ENCODE measurements around the gene KLRC3. TPM values are rescaled to one million over a fixed set of nuclear protein-coding genes. Genes with fewer than 3 reads are reported as not detected.
"Not testable (repeated sequence)": the region's sequence is repeated elsewhere in the genome, so short reads cannot be mapped to it uniquely, and the experiment has no call there.

The KLRC3 gene
- total RNA-seq, 1 donor, result 7.1 TPM

GRCh38 chr12:10367714-10368113, 52.7 kb downstream of the KLRC3 start:
- peaks cover 72% of the 10 kb centered on the region for H3K4me1 ChIP-seq (ENCODE audit: insufficient read depth, low read length)
- H3K27me3 ChIP-seq (ENCODE audit: insufficient read depth, low read length); H3K4me3 ChIP-seq (ENCODE audit: low read length); H3K9me3 ChIP-seq (ENCODE audit: low read depth, low read length): not testable (repeated sequence)

DNA sequence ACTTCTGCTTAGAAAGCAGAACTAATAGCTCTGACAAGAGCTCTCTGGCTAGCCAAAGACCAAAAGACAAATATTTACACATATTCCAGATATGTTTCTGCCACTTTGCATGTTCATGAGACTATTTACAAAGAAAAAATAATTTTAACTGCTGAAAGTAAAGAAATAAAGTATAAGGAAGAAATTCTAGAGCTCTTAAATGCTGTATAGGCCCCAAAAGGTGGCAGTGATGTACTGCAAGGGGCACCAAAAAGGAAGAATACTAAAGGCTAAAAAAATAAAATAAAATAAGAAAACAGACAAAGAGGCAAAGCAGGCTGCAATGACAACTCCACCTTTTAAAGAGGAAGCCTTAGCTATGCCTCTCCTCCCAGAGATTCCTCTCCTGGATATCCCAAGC, 53.5 kb downstream of the KLRC3 start:
- Histone ChIP-seq H3K9me3 (ENCODE audit: low read depth, low read length) (no peaks in the 10 kb centered on the region), H3K4me3 (ENCODE audit: low read length) (no peak overlapping the region), H3K4me1 (ENCODE audit: insufficient read depth, low read length) (peaks cover 70% of the 10 kb centered on the region), H3K27me3 (ENCODE audit: insufficient read depth, low read length) (no peaks in the 10 kb centered on the region)

DNA sequence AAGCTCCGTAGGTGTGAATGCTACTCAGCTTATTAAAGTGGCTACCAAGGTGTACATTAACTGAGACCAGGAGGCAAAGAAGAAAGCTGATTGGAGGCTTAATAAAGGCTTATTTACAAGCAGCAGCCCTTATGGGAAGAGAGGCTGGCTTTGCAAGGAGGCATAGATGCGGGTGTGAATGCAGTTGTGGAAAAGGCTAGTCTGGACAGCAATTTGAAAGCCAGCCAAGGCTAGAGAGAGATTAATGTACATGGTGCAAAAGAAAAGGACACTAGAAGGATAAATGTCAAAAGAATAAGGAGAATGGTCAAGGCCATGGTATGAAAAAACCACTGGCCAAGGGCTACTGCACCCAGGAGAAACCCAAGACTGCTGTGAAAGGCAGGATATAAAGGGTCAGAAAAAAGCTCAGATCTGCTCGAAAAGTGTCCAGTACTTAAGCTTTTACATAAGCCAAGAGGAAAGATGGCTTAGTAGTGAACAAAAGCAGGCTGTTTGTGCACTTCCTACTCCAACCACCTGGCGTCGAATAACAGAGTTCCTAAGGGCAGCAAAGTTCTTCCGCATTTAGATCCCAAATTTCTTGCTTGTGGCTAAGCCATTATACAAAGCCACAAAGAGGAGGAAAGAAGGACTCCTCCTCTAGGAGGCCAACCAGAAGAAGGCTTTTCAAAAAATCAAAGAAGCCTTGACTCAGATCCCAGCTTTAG, 54.5 kb downstream of the KLRC3 start:
- H3K4me3 ChIP-seq (ENCODE audit: low read length), result peak overlapping the region; percentile 99
- no peaks in the 10 kb centered on the region for H3K9me3 ChIP-seq (ENCODE audit: low read depth, low read length)
- no peaks in the 10 kb centered on the region for H3K27me3 ChIP-seq (ENCODE audit: insufficient read depth, low read length)
- peaks cover 63% of the 10 kb centered on the region for H3K4me1 ChIP-seq (ENCODE audit: insufficient read depth, low read length)

DNA sequence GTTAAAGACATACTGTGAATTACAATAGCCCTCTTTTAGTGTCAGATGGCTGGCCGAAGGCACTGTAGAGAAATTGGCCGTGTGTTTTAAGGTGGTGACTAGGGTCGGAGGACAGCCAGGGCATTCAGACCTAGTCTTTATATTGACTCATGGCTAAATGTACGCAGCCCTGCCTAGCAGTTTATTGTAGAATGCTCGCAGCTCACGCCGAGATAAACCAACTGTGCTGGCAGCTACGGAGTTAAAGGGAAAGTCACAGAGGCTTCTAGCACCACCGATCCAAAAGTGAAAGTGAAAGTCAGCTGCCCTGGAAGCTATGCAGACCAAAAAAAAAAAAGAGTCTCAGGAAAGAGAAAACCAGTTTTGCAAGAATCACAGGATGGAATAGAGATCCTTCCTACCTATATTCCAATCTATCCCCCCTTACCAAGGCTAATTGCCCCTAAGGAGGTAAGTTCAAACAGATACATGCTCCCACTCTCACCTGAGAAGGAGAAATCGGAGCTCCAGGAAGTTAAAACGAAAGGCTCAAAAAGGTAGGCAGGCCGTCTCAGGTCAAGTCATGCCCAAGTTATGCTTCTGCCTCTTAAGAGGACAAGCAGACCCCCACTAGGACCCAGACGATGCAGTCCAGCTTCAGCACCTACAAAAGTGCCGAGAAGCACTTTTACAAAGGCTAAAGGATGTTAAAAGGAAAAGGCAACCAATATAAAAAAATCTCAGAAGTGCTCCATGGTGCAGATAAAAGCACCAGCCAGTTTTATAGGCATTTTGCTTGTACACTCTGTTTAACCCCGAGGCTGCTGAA, 55.4 kb downstream of the KLRC3 start:
- Histone ChIP-seq H3K27me3 (ENCODE audit: insufficient read depth, low read length) (no peaks in the 10 kb centered on the region), H3K4me3 (ENCODE audit: low read length) (peak overlapping the region; percentile 99), H3K9me3 (ENCODE audit: low read depth, low read length) (no peaks in the 10 kb centered on the region), H3K4me1 (ENCODE audit: insufficient read depth, low read length) (peaks cover 55% of the 10 kb centered on the region)

DNA sequence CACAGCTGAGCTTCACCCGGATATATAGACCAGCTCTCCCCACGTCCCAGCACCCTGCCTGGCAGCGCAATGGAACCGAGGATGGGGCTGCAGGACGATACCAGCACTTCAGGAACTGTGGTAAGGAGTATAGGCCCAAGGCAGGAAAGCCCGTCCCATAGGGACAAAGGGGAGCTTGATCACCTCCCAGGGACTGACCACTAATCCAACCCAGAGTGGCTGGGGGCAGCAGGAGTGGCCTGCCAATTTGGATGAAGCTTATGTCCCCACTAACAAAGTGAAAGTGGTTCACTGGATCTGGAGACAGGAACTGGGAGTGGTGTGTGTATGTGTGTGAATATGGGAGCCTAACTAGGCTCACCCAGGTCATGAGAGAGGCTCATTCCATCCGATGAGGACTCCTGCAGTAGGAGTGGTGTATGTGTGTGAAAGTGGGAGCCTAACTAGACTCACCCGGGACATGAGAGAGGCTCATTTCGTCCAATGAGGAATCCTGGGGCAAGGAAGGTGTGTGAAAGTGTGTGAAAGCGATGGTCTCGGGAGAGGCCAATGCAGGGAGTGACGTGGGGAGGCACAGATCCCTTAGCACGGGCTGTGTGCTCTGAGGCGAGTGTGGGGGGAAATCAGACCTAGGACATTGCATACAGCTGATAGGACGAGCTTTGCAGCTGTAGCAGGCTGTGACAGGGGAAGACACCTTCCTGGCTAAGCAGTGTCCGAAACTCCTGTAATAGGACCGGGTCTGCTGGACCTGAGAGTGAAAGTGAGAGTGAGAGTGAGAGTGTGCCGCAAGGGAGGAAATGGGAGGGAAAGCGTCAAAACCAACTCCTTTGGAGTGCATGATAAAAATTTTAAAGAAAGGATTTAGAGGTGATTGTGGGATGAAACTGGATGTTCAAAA, 56.2 kb downstream of the KLRC3 start:
- H3K4me1 ChIP-seq (ENCODE audit: insufficient read depth, low read length), result peaks cover 48% of the 10 kb centered on the region
- no peaks in the 10 kb centered on the region for H3K27me3 ChIP-seq (ENCODE audit: insufficient read depth, low read length)
- peak overlapping the region; percentile 99 for H3K4me3 ChIP-seq (ENCODE audit: low read length)
- H3K9me3 ChIP-seq (ENCODE audit: low read depth, low read length), result no peaks in the 10 kb centered on the region

- no peak overlapping the region for H3K4me3 ChIP-seq (ENCODE audit: low read length)
Measured at GRCh38 chr12:10363658-10363913, 56.8 kb downstream of the KLRC3 start.

GRCh38 chr12:10362828-10363657, 57.4 kb downstream of the KLRC3 start:
- H3K27me3 ChIP-seq (ENCODE audit: insufficient read depth, low read length), result no peaks in the 10 kb centered on the region
- no peaks in the 10 kb centered on the region for H3K9me3 ChIP-seq (ENCODE audit: low read depth, low read length)
- peaks cover 48% of the 10 kb centered on the region for H3K4me1 ChIP-seq (ENCODE audit: insufficient read depth, low read length)
- H3K4me3 ChIP-seq (ENCODE audit: low read length), result no peak overlapping the region

More at GRCh38 chr12:10363658-10363913, 56.8 kb downstream of the KLRC3 start:
- Histone ChIP-seq H3K4me1 (ENCODE audit: insufficient read depth, low read length) (peaks cover 48% of the 10 kb centered on the region), H3K9me3 (ENCODE audit: low read depth, low read length) (no peaks in the 10 kb centered on the region), H3K27me3 (ENCODE audit: insufficient read depth, low read length) (no peaks in the 10 kb centered on the region)

DNA sequence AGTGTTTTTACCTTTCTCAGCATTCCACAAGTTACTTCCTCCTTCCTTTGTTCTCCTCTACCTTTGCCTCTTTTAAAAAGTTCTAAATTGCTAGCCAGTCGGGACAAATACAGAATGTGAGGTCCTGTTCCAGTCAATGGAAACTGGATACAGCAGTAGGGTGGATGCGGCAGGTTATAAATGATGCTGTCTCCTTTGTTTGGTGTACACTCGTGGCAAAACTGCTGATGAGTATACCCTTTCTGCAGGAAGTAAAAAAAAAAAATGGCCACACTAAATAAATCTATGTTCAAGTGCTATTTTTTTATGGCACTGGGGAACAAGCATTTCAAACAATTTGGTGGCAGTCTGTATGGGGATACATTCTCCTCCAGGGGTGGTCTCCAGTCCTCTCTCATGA, 58.1 kb downstream of the KLRC3 start:
- Histone ChIP-seq H3K4me1 (ENCODE audit: insufficient read depth, low read length) (peaks cover 48% of the 10 kb centered on the region), H3K4me3 (ENCODE audit: low read length) (no peak overlapping the region), H3K9me3 (ENCODE audit: low read depth, low read length) (no peaks in the 10 kb centered on the region), H3K27me3 (ENCODE audit: insufficient read depth, low read length) (no peaks in the 10 kb centered on the region)

Other genes starting within 250 kb of the KLRC3 start
- gene OLR1, start 248.5 kb downstream of the KLRC3 start, total RNA-seq, result 104 TPM
- gene TMEM52B, start 241.6 kb downstream of the KLRC3 start, total RNA-seq, result 1.4 TPM
- 155 TPM for gene GABARAPL1, start 207.7 kb downstream of the KLRC3 start, total RNA-seq
- gene KLRD1, start 112.7 kb downstream of the KLRC3 start, total RNA-seq, result 34.0 TPM
- 41.9 TPM for gene KLRK1, start 30.6 kb downstream of the KLRC3 start, total RNA-seq
- 7.2 TPM for gene KLRC4, start 10.8 kb downstream of the KLRC3 start, total RNA-seq
- 3.6 TPM for gene KLRC2, start 15.4 kb upstream of the KLRC3 start, total RNA-seq
- 6.4 TPM for gene KLRC1, start 32.8 kb upstream of the KLRC3 start, total RNA-seq
- 19.1 TPM for gene EIF2S3B, start 85.3 kb upstream of the KLRC3 start, total RNA-seq
- 10.1 TPM for gene MAGOHB, start 193.0 kb upstream of the KLRC3 start, total RNA-seq

Data from mononuclear cell (primary cell).